RPMI8226 (cell line): ENCODE measurements around the gene GRM4.

Experiments
- DNase-seq: peaks from one replicate; pipeline ENCODE4 v3.0.0-alpha.2; 2015

The GRM4 gene

GRCh38 chr6:33975661-33976436 is 170.0 kb downstream of the GRM4 start:
- DNase-seq: no peak

- no peak for DNase-seq
These were observed 171.4 kb downstream of the GRM4 start for GRCh38 chr6:33974471-33974870.

- DNase-seq: no peak
These were observed 171.9 kb downstream of the GRM4 start for GRCh38 chr6:33974030-33974429.

DNA sequence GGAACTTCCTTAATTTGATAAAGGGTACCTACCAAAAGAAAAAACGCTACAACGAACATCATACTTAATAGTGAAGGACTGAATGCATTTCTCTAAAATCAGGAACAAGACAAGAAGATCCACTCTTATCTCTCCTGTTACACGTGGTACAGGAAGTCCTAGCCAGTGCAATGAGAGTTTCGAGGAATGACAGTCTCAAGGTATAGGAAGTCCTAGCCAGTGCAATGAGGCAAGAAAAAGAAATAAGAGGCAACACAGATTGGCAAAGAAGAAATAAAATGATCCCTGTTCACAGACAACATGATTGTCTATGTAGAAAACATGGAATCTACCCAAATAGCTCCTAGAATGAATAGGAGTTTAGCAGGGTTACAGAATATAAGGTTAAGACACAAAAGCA is 174.3 kb downstream of the GRM4 start:
- no peak for DNase-seq
